Astrocyte of the spinal cord (primary cell): Measurements from ENCODE around the gene TKTL1.

Source experiments
- DNase-seq: peaks from one replicate; pipeline ENCODE4 v3.0.0; 2011; ENCODE audit warnings: low read depth, low spot score
- H3K4me3 ChIP-seq: 2 replicates; pipeline ENCODE4 v1.5.1; 2011; ENCODE audit warnings: low read depth, mild to moderate bottlenecking, low read length, moderate library complexity
- CTCF ChIP-seq: IDR thresholded peaks from 2 replicates; pipeline ENCODE4 v1.5.1; 2012; ENCODE audit warnings: low read depth, mild to moderate bottlenecking, low read length, inconsistent platforms
- in situ Hi-C: cut with HindIII; loops from 2 replicates; pipeline ENCODE4 v1.10.0; 2017; ENCODE audit warnings: low sequenced_read_pairs

Gene TKTL1

GRCh38 chrX:154315416-154315815 lies 19.8 kb downstream of the TKTL1 start:
- H3K4me3 ChIP-seq = no peak overlapping the region
- TF ChIP-seq CTCF = no peak
- DNase-seq = no peak
- in situ Hi-C loops = no loop called here

- in situ Hi-C loops = no loop called here
- H3K4me3 ChIP-seq = no peak overlapping the region
- DNase-seq = no peak
- TF ChIP-seq CTCF = peak; percentile 54
These were observed 21.9 kb downstream of the TKTL1 start for GRCh38 chrX:154317391-154317995.

GRCh38 chrX:154320406-154320805 lies 24.8 kb downstream of the TKTL1 start:
- TF ChIP-seq CTCF = no peak
- no peak overlapping the region for H3K4me3 ChIP-seq
- in situ Hi-C loops = no loop called here
- DNase-seq = no peak

GRCh38 chrX:154321152-154321551 lies 25.6 kb downstream of the TKTL1 start:
- no peak for DNase-seq
- in situ Hi-C loops = no loop called here
- no peak for TF ChIP-seq CTCF
- H3K4me3 ChIP-seq = no peak overlapping the region

- peak; percentile 10 for TF ChIP-seq CTCF
- H3K4me3 ChIP-seq = no peak overlapping the region
- no peak for DNase-seq
- in situ Hi-C loops = no loop called here
These were observed 26.0 kb downstream of the TKTL1 start for GRCh38 chrX:154321594-154321993.

GRCh38 chrX:154322890-154323289 lies 27.3 kb downstream of the TKTL1 start:
- no peak for TF ChIP-seq CTCF
- no peak for DNase-seq
- in situ Hi-C loops = no loop called here
- H3K4me3 ChIP-seq = no peak overlapping the region

GRCh38 chrX:154323537-154323936 lies 27.9 kb downstream of the TKTL1 start:
- DNase-seq = no peak
- in situ Hi-C loops = no loop called here
- TF ChIP-seq CTCF = no peak

More at GRCh38 chrX:154323537-154323936, 27.9 kb downstream of the TKTL1 start:
- no peak overlapping the region for H3K4me3 ChIP-seq
